T-helper 2 cell treated with Interferon-gamma antibody and Interleukin-4, amounts not matched to agents 5 μg/mL and 100 μg/mL, for 36 hours (primary cell): ENCODE results near the gene RGS7.

Experiments used
- DNase-seq: peaks from one replicate; pipeline ENCODE4 v3.0.0; 2021; ENCODE audit warnings: low spot score
- H3K27ac Mint-ChIP-seq: one replicate; pipeline ENCODE4 v1.8.0; 2021; ENCODE audit warnings: mild to moderate bottlenecking, mixed read lengths
- H3K27me3 Mint-ChIP-seq: one replicate; pipeline ENCODE4 v1.8.0; 2021; ENCODE audit warnings: low read depth, mixed read lengths
- H3K36me3 Mint-ChIP-seq: one replicate; pipeline ENCODE4 v1.8.0; 2021; ENCODE audit warnings: low read depth, mixed read lengths
- H3K4me1 Mint-ChIP-seq: one replicate; pipeline ENCODE4 v1.8.0; 2021; ENCODE audit warnings: low read depth, mixed read lengths
- H3K4me3 Mint-ChIP-seq: one replicate; pipeline ENCODE4 v1.8.0; 2022; ENCODE audit warnings: mild to moderate bottlenecking, moderate library complexity, mixed read lengths
- H3K9me3 Mint-ChIP-seq: one replicate; pipeline ENCODE4 v1.8.0; 2021; ENCODE audit warnings: mixed read lengths

RGS7 gene

GRCh38 chr1:240821925-240822324, 535.1 kb downstream of the RGS7 start:
- Mint-ChIP-seq H3K4me3 (no peak overlapping the region), H3K27ac (no peak overlapping the region), H3K4me1 (no peaks in the 10 kb centered on the region), H3K36me3 (no peaks in the 10 kb centered on the region), H3K9me3 (peaks cover 6% of the 10 kb centered on the region), H3K27me3 (no peaks in the 10 kb centered on the region)
- no peak for DNase-seq

- Mint-ChIP-seq H3K4me3 (no peak overlapping the region), H3K9me3 (peaks cover 5% of the 10 kb centered on the region)
Measured at GRCh38 chr1:240820816-240821215, 536.2 kb downstream of the RGS7 start.

DNA sequence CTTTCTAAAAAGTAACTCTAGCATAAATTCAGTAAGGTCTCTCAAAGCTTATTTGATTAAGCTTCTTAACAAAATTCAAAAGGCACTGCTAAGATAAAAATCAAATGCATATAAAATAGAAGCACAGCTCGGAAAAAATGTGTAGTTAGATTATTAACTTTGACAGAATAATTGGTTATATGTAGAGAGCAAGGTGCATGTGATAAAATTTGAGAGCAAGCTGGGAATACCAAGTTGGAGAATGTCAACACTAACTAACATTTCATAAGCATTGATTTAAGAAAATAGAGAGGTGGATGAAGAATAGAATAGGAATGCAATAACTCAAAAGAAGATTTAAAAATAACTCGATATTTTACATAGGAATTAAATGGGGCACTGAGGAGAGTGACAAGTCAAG, 540.5 kb downstream of the RGS7 start:
- Mint-ChIP-seq H3K4me3 (no peak overlapping the region), H3K4me1 (no peaks in the 10 kb centered on the region), H3K27ac (no peak overlapping the region), H3K27me3 (no peaks in the 10 kb centered on the region), H3K36me3 (no peaks in the 10 kb centered on the region), H3K9me3 (no peaks in the 10 kb centered on the region)
- no peak for DNase-seq

More at GRCh38 chr1:240820816-240821215, 536.2 kb downstream of the RGS7 start:
- no peak for DNase-seq
- Mint-ChIP-seq H3K4me1 (no peaks in the 10 kb centered on the region), H3K36me3 (no peaks in the 10 kb centered on the region), H3K27ac (no peak overlapping the region), H3K27me3 (no peaks in the 10 kb centered on the region)

DNA sequence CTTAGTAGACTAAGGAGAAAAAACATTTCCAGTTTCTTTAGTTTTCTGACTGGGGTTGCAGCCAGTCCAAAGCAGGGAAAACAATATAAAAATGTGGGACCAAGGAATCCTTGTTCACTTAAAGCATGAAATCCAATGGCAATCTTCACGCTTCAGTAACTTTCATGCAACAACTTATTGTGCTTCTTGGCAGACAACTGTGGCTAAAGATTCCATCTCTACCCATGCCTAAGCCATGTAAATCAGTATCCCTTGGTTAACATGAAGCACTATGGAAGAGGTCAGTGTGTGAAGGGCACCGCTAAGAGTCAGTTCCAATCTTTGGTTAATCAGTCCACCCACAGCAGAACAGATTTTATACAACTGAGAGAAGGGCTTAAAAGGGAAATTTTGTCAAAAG, 543.3 kb downstream of the RGS7 start:
- no peaks in the 10 kb centered on the region for H3K36me3 Mint-ChIP-seq
- H3K27me3 Mint-ChIP-seq, result no peaks in the 10 kb centered on the region
- no peak overlapping the region for H3K27ac Mint-ChIP-seq
- H3K4me1 Mint-ChIP-seq, result no peaks in the 10 kb centered on the region
- no peak overlapping the region for H3K4me3 Mint-ChIP-seq
- DNase-seq, result no peak
- no peaks in the 10 kb centered on the region for H3K9me3 Mint-ChIP-seq

- H3K27ac Mint-ChIP-seq, result no peak overlapping the region
- no peaks in the 10 kb centered on the region for H3K27me3 Mint-ChIP-seq
- H3K4me1 Mint-ChIP-seq, result no peaks in the 10 kb centered on the region
- no peaks in the 10 kb centered on the region for H3K9me3 Mint-ChIP-seq
- DNase-seq, result no peak
- H3K36me3 Mint-ChIP-seq, result no peaks in the 10 kb centered on the region
- H3K4me3 Mint-ChIP-seq, result no peak overlapping the region
Measured at GRCh38 chr1:240811256-240811655, 545.7 kb downstream of the RGS7 start.

- Mint-ChIP-seq H3K27ac (no peak overlapping the region), H3K36me3 (no peaks in the 10 kb centered on the region), H3K4me3 (no peak overlapping the region), H3K27me3 (no peaks in the 10 kb centered on the region), H3K4me1 (no peaks in the 10 kb centered on the region), H3K9me3 (no peaks in the 10 kb centered on the region)
- no peak for DNase-seq
Measured at GRCh38 chr1:240808381-240808780, 548.6 kb downstream of the RGS7 start.

- no peak for DNase-seq
- Mint-ChIP-seq H3K4me3 (no peak overlapping the region), H3K36me3 (no peaks in the 10 kb centered on the region), H3K27ac (no peak overlapping the region), H3K4me1 (no peaks in the 10 kb centered on the region), H3K27me3 (no peaks in the 10 kb centered on the region), H3K9me3 (no peaks in the 10 kb centered on the region)
Measured at GRCh38 chr1:240806200-240806745, 550.7 kb downstream of the RGS7 start.

- Mint-ChIP-seq H3K9me3 (no peaks in the 10 kb centered on the region), H3K27me3 (no peaks in the 10 kb centered on the region), H3K4me1 (no peaks in the 10 kb centered on the region), H3K4me3 (no peak overlapping the region), H3K36me3 (no peaks in the 10 kb centered on the region), H3K27ac (no peak overlapping the region)
- DNase-seq, result no peak
Measured at GRCh38 chr1:240804475-240804874, 552.5 kb downstream of the RGS7 start.

GRCh38 chr1:240803151-240803550, 553.9 kb downstream of the RGS7 start:
- H3K9me3 Mint-ChIP-seq, result no peaks in the 10 kb centered on the region
- H3K36me3 Mint-ChIP-seq, result no peaks in the 10 kb centered on the region
- H3K4me3 Mint-ChIP-seq, result no peak overlapping the region
- no peaks in the 10 kb centered on the region for H3K4me1 Mint-ChIP-seq
- no peak for DNase-seq
- H3K27me3 Mint-ChIP-seq, result no peaks in the 10 kb centered on the region
- no peak overlapping the region for H3K27ac Mint-ChIP-seq

DNA sequence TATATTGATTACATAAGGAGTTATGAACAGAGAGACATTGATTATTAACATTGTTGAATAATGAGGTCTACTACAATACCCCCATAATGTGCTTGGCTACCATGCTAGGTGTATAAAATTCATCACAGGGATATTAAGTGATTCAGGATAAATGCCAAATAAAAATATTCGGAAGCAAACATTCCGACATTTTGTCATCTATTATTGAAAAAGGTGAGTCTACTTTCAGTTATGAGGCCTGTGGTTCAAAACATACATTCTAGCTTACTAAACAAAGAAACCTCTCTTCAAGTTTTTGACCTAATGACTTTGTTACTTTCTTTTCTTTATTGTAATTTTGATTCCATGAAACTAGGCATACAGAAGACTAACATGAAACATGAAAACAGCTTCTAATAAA, 554.7 kb downstream of the RGS7 start:
- no peaks in the 10 kb centered on the region for H3K27me3 Mint-ChIP-seq
- no peaks in the 10 kb centered on the region for H3K36me3 Mint-ChIP-seq
- H3K9me3 Mint-ChIP-seq, result no peaks in the 10 kb centered on the region
- no peak overlapping the region for H3K4me3 Mint-ChIP-seq
- H3K27ac Mint-ChIP-seq, result no peak overlapping the region
- no peaks in the 10 kb centered on the region for H3K4me1 Mint-ChIP-seq
- no peak for DNase-seq

DNA sequence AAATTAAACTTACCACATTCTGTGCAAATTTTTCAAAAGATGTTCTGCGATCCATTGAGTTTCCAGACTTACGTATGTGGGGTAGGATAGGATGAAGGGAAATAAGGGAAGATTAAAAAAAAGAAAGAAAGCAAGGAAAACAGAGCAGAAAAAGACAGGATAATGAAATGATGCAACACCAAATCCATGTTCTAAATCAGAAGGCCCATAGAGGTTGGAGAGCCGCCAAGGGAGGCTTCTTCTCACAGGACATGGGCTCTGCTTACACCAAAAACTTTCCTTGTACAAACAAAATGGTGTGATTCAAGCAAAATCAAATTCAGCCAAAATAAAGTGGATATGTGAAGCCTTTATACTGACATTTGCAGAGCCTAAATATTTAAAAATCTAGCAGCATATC, 555.6 kb downstream of the RGS7 start:
- H3K36me3 Mint-ChIP-seq, result no peaks in the 10 kb centered on the region
- H3K9me3 Mint-ChIP-seq, result no peaks in the 10 kb centered on the region
- no peak for DNase-seq
- H3K4me1 Mint-ChIP-seq, result no peaks in the 10 kb centered on the region
- H3K27me3 Mint-ChIP-seq, result no peaks in the 10 kb centered on the region
- no peak overlapping the region for H3K4me3 Mint-ChIP-seq
- no peak overlapping the region for H3K27ac Mint-ChIP-seq

GRCh38 chr1:240800291-240800690, 556.7 kb downstream of the RGS7 start:
- Mint-ChIP-seq H3K27ac (no peak overlapping the region), H3K36me3 (no peaks in the 10 kb centered on the region), H3K27me3 (no peaks in the 10 kb centered on the region), H3K4me3 (no peak overlapping the region), H3K9me3 (no peaks in the 10 kb centered on the region), H3K4me1 (no peaks in the 10 kb centered on the region)
- no peak for DNase-seq

- H3K27ac Mint-ChIP-seq, result no peak overlapping the region
- H3K27me3 Mint-ChIP-seq, result peaks cover 5% of the 10 kb centered on the region
Measured at GRCh38 chr1:240797050-240797449, 560.0 kb downstream of the RGS7 start.

DNA sequence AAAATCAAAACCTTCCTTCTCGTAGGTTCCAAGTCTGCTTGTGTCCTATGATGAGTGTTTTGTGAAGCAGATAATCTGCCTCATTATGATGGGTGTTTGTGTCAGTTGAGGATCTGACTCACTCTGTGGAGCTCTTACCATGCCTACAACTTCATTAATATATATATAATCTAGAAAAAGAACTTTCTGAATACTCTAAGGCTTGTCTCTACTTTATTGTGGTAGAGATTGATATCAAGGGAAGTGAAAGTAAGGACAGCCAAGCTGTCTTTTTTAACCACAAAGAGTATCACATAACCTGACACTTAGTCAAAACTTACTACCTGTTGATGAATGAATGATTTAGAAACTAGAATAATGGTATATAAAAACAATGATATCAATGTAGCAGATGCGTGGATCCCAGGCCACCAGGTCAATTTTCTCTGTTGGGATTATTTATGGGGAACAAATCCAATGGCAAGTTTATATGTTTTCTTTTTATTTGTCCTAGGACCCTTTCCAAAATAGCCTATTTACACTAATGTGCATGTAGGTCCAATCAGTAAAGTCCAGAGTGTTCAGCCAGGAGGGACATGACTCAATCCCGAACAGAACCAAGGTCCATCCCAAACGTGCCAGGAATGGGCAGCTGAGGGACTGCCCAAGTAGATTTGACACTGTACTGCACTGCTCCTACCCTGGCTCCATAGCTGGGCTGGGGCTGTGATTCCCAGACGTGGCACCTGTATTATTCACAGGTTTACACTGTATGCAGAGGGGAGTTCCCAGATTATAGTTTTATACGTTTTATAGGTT, 562.8 kb downstream of the RGS7 start:
- peaks cover 5% of the 10 kb centered on the region for H3K27me3 Mint-ChIP-seq
- H3K9me3 Mint-ChIP-seq, result no peaks in the 10 kb centered on the region
- no peak overlapping the region for H3K4me3 Mint-ChIP-seq
- no peak for DNase-seq
- H3K27ac Mint-ChIP-seq, result no peak overlapping the region
- no peaks in the 10 kb centered on the region for H3K36me3 Mint-ChIP-seq
- H3K4me1 Mint-ChIP-seq, result no peaks in the 10 kb centered on the region

More at GRCh38 chr1:240797050-240797449, 560.0 kb downstream of the RGS7 start:
- no peaks in the 10 kb centered on the region for H3K4me1 Mint-ChIP-seq
- DNase-seq, result no peak
- no peaks in the 10 kb centered on the region for H3K9me3 Mint-ChIP-seq
- H3K36me3 Mint-ChIP-seq, result no peaks in the 10 kb centered on the region
- H3K4me3 Mint-ChIP-seq, result no peak overlapping the region
